H1 (cell line): ENCODE data around the gene MCCD1. TPM values are rescaled to one million over a fixed set of nuclear protein-coding genes. Genes with fewer than 3 reads are reported as not detected.

Source experiments
- BCL11A ChIP-seq, 2 experiments: IDR thresholded peaks; one replicate each; pipeline ENCODE4 v1.6.1; 2011; ENCODE audit warnings: low read depth in 2 of 2, low read length in 2 of 2, mild to moderate bottlenecking in 2 of 2
- CHD2 ChIP-seq: IDR thresholded peaks from 2 replicates; pipeline ENCODE4 v1.6.1; 2012; ENCODE audit warnings: low read length, improper control_type of control experiment
- E2F6 ChIP-seq: IDR thresholded peaks from 2 replicates; pipeline ENCODE4 v1.6.1; 2012; ENCODE audit warnings: inconsistent platforms
- polyA plus RNA-seq, 7 experiments: library from polyadenylated mRNA; depleted of rRNA in 3 of 7; stranded (reverse) in 5 of 7; unstranded in 2 of 7; fragments of >200 nt in 5 of 7; fragments of 200-250 nt in 2 of 7; gene quantifications; 1 replicate in 5 of 7; 2 replicates in 1 of 7; 4 replicates in 1 of 7; pipeline versions ENCODE4 v1.2.1 to v1.2.3, GENCODE V29; 2011 to 2013; ENCODE audit warnings: missing spikeins in 2 of 7, mixed read lengths in 2 of 7
- total RNA-seq: library from RNA; stranded (reverse); fragmentation: NEBNext Ultra II Directional; extraction: Animal tissue kit (Norgen Biotek cat#: 25700); gene quantifications from 2 replicates; pipeline ENCODE4 v1.2.1, GENCODE V29; 2021

MCCD1 gene
- total and polyA plus RNA-seq, 2 of the 8 experiments (the other 6 are each of a cell fraction or from before 2014, with no cell fraction given), result not detected

- TF ChIP-seq E2F6 (no peak), BCL11A (IDR thresholded peaks at IDR 0.05; ENCODE audit: low read depth in 2 of 2, low read length in 2 of 2) (no peak), CHD2 (no peak)
These were observed 778 bp downstream of the MCCD1 start (continued) for GRCh38 chr6:31529329-31530150.
